Activated T-cell treated with anti-CD3 and anti-CD28 coated beads, Interleukin-2, amount 50 U/mL, for 4 hours (primary cell): Measurements from ENCODE around the gene SPINT3. TPM values are rescaled to one million over a fixed set of nuclear protein-coding genes. Genes with fewer than 3 reads are reported as not detected.
"Not testable (repeated sequence)": the region's sequence is repeated elsewhere in the genome, so short reads cannot be mapped to it uniquely, and the experiment has no call there.

Experiments
- ATAC-seq, 2 donors: fragments of 200-7000 bp; cut with Tn5 transposase; one replicate each; pipeline ENCODE4 v1.10.0; 2021
- DNase-seq: peaks from one replicate; pipeline ENCODE4 v3.0.0-alpha.2; 2020
- H3K27me3 Mint-ChIP-seq: one replicate; pipeline ENCODE4 v1.8.0; 2021; ENCODE audit warnings: low read depth, mixed read lengths
- H3K36me3 Mint-ChIP-seq: one replicate; pipeline ENCODE4 v1.8.0; 2022; ENCODE audit warnings: mixed read lengths; ENCODE audit not compliant: insufficient read depth
- H3K4me1 Mint-ChIP-seq: one replicate; pipeline ENCODE4 v1.8.0; 2021; ENCODE audit warnings: low read depth, mixed read lengths
- H3K4me3 Mint-ChIP-seq: one replicate; pipeline ENCODE4 v1.8.0; 2021; ENCODE audit warnings: mild to moderate bottlenecking, moderate library complexity, mixed read lengths
- H3K9me3 Mint-ChIP-seq: one replicate; pipeline ENCODE4 v1.8.0; 2021; ENCODE audit warnings: mixed read lengths
- total RNA-seq, 3 donors: library from RNA; stranded (reverse); gene quantifications; one replicate each; pipeline ENCODE4 v1.2.1, GENCODE V29; 2021

Gene SPINT3
- total RNA-seq, 3 donors from 2014 or later: not detected

DNA sequence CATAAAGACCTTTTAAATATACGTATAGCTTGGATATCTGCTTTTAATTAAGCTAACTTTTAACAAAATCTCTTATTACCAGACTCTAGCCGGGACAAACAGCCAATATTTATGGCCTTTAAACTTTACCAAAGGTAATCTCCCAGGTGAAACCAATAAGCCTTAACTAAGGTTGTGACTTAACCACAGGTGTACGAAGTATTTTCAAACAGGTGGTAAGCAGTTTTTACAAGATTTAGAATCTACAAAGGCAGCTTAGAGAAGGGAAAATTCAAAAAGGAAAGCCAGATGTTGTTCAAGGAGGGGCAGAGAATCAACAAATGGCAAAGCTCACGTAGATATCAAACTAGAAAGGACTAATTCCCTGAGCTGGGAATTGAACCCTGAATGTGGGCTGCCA is 30.0 kb downstream of the SPINT3 start:
- Mint-ChIP-seq H3K4me1 (no peaks in the 10 kb centered on the region), H3K36me3 (no peaks in the 10 kb centered on the region), H3K27me3 (peaks cover 41% of the 10 kb centered on the region), H3K9me3 (no peaks in the 10 kb centered on the region), H3K4me3 (no peak overlapping the region)
- no peak for DNase-seq
- ATAC-seq: no peak

DNA sequence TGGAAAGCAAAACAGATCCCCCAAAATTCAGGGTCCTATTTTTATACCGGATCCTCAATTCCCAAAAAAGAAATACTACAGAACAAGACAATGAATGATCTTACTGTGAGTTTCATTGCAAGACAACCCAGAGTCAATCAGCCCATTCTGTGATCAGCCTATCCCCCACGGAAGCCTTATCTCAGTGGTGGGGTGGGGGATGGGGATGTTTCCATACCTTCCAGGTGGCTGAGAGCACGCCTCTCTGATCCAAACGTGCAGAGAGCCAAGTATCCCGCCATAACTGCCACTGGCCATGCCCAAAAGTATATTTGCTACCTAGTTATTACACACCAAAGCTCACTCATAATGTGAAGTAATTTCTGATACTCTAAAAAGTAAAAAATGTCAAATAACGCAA is 30.7 kb downstream of the SPINT3 start:
- H3K4me3 Mint-ChIP-seq: no peak overlapping the region
- H3K36me3 Mint-ChIP-seq: no peaks in the 10 kb centered on the region
- H3K9me3 Mint-ChIP-seq: no peaks in the 10 kb centered on the region
- H3K4me1 Mint-ChIP-seq: no peaks in the 10 kb centered on the region
- no peak for DNase-seq
- ATAC-seq: no peak
- peaks cover 46% of the 10 kb centered on the region for H3K27me3 Mint-ChIP-seq

DNA sequence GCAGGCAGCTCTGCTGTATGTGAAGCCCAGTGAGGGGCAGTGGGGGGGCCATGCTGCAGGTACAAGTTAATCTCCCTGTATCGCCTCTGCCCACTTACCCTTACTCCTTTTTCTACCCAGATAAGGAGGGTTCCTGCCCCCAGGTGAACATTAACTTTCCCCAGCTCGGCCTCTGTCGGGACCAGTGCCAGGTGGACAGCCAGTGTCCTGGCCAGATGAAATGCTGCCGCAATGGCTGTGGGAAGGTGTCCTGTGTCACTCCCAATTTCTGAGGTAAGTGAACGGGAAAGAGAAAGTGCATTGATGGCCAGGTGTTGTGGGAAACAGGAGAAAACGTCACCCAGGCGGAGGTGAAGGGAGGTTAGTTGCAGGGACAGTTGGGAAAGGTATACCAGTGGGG is 35.6 kb downstream of the SPINT3 start:
- no peak for ATAC-seq
- no peaks in the 10 kb centered on the region for H3K4me1 Mint-ChIP-seq
- no peak overlapping the region for H3K4me3 Mint-ChIP-seq
- peaks cover 39% of the 10 kb centered on the region for H3K27me3 Mint-ChIP-seq
- H3K9me3 Mint-ChIP-seq: no peaks in the 10 kb centered on the region
- DNase-seq: no peak
- no peaks in the 10 kb centered on the region for H3K36me3 Mint-ChIP-seq

DNA sequence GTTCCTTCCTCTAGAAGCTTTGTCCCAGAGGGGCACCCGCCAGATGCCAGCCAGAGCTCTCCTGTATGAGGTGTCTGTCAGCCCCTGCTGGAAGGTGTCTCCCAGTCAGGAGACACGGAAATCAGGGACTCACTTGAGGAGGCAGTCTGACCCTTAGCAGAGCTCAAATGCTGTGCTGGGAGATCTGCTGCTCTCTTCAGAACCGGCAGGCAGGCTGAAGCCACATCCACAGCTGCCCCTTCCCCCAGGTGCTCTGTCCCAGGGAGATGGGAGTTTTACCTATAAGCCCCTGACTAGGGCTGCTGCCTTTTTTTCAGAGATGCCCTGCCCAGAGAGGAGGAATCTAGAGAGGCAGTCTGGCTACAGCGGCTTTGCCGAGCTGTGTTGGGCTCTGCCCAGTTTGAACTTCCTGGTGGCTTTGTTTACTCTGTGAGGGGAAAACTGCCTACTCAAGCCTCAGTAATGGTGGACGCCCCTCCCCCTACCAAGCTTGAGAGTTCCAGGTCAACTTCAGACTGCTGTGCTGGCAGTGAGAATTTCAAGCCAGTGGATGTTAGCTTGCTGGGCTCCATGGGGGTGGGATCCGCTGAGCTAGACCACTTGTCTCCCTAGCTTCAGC is 37.8 kb downstream of the SPINT3 start:
- not testable (repeated sequence) for ATAC-seq, H3K9me3 Mint-ChIP-seq, H3K36me3 Mint-ChIP-seq, H3K4me1 Mint-ChIP-seq, DNase-seq, H3K4me3 Mint-ChIP-seq
- peaks cover 31% of the 10 kb centered on the region for H3K27me3 Mint-ChIP-seq

DNA sequence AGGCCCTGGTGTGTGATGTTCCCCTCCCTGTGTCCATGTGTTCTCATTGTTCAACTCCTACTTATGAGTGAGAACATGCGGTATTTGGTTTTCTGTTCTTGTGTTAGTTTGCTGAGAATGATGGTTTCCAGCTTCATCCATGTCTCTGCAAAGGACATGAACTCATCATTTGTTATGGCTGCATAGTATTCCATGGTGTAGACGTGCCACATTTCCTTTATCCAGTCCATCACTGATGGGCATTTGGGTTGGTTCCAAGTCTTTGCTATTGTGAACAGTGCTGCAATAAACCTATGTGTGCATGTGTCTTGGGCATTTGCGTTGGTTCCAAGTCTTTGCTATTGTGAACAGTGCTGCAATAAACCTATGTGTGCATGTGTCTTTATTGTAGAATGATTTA is 43.1 kb downstream of the SPINT3 start:
- H3K27me3 Mint-ChIP-seq: peaks cover 28% of the 10 kb centered on the region
- H3K36me3 Mint-ChIP-seq, H3K4me1 Mint-ChIP-seq, H3K4me3 Mint-ChIP-seq, DNase-seq, H3K9me3 Mint-ChIP-seq, ATAC-seq: not testable (repeated sequence)

DNA sequence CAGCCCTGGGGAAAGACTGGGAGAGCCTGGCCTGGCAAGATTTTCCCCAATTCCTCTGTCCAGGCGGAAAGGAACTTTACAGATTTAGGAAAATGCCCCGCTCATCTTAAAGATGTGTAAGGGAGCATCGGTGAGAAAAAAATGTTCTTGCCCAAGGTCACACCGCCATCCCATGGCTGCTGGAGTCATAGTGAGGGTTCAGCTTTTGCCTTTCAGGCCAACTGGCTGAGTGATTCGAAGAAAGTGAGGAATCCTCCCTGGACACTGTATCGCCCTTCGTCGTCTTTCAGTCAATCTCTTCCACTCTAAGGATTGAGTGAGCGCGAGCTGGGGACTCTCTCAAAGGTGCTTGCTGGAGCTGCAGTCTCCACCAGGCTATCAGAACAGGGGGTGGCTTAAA is 44.5 kb downstream of the SPINT3 start:
- no peak for ATAC-seq
- H3K9me3 Mint-ChIP-seq: no peaks in the 10 kb centered on the region
- no peak for DNase-seq
- H3K4me3 Mint-ChIP-seq: peak overlapping the region; percentile 50
- peaks cover 34% of the 10 kb centered on the region for H3K27me3 Mint-ChIP-seq
- H3K4me1 Mint-ChIP-seq: peaks cover 6% of the 10 kb centered on the region
- no peaks in the 10 kb centered on the region for H3K36me3 Mint-ChIP-seq

DNA sequence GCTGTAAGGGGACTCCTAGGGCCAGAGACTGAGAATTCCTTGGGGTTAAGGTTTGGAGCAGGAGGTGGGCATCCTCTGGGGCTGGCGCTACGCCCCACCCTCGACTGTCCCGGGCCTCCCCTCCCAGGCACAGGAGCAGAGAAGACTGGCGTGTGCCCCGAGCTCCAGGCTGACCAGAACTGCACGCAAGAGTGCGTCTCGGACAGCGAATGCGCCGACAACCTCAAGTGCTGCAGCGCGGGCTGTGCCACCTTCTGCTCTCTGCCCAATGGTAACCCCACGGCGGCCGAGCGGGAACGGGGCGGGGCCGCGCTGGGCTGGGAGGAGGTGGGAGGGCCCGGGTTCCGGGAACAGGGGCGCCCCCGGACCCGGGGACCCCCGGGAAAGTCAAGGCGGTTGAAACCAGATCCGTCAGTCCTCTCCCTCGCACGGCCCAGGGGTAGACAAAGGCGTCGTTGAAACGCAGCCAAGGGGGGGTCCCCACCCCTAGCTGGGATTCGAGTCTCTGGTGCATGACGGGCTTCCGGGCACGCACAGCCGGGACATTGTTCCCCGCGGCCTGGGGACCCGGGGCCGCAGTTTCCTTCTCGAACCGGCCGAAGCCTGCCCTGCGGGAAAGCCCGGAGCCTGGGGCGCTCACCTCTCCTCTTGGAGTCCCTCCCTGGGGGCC is 45.0 kb downstream of the SPINT3 start:
- peak overlapping the region; percentile 64 for H3K4me3 Mint-ChIP-seq
- peaks cover 35% of the 10 kb centered on the region for H3K27me3 Mint-ChIP-seq
- H3K4me1 Mint-ChIP-seq: peaks cover 6% of the 10 kb centered on the region
- ATAC-seq: peak; percentile 71 to 78
- H3K9me3 Mint-ChIP-seq: no peaks in the 10 kb centered on the region
- DNase-seq: no peak
- no peaks in the 10 kb centered on the region for H3K36me3 Mint-ChIP-seq

DNA sequence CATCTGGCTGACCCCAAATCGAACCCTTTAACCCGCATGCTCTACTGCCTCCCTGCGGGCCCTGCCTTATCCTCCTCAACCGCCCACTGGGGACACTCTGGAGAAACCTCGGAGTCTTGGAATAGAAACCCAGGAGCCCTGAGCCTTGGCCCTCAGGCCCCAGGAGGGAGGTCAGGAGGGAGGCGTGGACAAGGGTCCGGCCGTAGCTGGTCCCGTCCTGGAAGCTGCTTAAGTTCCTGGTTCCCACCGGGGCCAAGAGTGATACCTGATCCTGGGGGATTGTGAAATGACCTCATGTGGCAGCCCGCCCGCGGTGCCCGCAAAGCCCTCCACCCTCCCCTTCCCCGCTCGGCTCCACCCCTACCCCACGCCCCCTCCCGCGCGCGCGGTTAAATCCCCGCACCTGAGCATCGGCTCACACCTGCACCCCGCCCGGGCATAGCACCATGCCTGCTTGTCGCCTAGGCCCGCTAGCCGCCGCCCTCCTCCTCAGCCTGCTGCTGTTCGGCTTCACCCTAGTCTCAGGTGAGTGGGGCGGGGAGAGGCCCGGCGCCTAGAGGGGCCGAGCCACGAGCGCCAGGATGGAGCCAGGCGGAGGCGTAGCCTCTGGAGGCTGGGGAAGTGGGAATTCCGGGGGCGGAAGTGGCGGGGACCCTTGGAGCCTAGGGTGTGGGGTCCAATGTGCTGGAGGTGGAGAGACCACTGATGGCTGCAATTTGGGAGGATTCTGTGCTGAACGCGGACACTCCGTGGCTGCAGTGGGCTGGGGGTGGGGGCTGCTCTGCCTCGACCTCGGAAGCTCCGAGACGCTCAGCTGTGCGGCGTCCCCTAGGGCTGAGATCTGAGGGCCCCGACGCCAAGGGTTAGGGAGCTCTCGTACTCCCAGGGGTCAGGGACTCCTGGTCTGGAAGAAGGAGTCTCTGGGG is 45.8 kb downstream of the SPINT3 start, which contains the start of gene WFDC2:
WFDC2 (plus strand) TSS at position 418 of the 926 bp plus-strand sequence; CDS start at position 447, 29 bp downstream.
- no peak for DNase-seq
- peak; percentile 38 to 39 for ATAC-seq
- Mint-ChIP-seq H3K27me3 (peaks cover 36% of the 10 kb centered on the region), H3K4me1 (peaks cover 6% of the 10 kb centered on the region), H3K4me3 (peak within 1 kb of the TSS; percentile 64), H3K36me3 (no peaks in the 10 kb centered on the region), H3K9me3 (no peaks in the 10 kb centered on the region)

DNA sequence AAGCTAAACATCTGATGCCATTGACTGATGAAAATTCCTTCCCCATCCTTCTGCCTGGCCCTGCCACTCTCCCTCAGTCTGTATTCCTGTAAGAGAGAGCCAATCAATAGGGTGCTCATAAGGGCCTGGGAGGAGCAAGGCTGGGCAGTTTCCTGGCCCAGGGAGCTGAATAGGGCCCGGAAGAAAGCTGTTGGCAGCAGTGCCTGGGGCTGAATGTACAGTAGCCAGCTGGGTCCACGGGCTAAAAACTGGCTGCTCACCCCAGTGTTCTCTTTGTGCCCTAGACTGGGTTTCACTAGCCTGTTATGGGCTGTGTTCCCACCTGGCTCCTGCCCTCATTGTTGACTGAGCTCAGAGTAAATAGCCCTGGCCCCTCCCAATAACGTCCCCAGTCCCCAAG is 47.6 kb downstream of the SPINT3 start:
- Mint-ChIP-seq H3K9me3 (no peaks in the 10 kb centered on the region), H3K27me3 (peaks cover 36% of the 10 kb centered on the region), H3K36me3 (no peaks in the 10 kb centered on the region), H3K4me3 (no peak overlapping the region), H3K4me1 (peaks cover 6% of the 10 kb centered on the region)
- ATAC-seq (no peak), DNase-seq (no peak)

DNA sequence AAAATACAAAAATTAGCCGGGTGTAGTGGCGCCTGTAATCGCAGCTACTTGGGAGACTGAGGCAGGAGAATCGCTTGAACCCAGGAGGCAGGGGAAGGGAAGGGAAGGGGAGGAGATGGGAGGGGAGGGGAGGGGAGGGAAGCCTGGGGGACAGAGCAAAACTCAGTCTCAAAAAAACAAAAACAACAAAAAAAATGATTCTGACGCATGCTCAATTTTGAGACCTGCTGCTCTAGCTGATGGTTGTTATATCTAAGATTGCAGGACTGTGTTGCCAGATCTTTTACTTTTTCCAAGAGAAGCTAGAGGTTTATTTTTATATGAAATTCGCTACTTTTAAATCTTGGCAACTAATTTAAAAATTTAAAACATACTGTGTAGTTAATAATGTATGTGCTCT is 48.2 kb downstream of the SPINT3 start:
- Mint-ChIP-seq H3K4me1 (peaks cover 6% of the 10 kb centered on the region), H3K4me3 (no peak overlapping the region), H3K36me3 (no peaks in the 10 kb centered on the region), H3K9me3 (no peaks in the 10 kb centered on the region), H3K27me3 (peaks cover 36% of the 10 kb centered on the region)
- DNase-seq (no peak), ATAC-seq (no peak)

DNA sequence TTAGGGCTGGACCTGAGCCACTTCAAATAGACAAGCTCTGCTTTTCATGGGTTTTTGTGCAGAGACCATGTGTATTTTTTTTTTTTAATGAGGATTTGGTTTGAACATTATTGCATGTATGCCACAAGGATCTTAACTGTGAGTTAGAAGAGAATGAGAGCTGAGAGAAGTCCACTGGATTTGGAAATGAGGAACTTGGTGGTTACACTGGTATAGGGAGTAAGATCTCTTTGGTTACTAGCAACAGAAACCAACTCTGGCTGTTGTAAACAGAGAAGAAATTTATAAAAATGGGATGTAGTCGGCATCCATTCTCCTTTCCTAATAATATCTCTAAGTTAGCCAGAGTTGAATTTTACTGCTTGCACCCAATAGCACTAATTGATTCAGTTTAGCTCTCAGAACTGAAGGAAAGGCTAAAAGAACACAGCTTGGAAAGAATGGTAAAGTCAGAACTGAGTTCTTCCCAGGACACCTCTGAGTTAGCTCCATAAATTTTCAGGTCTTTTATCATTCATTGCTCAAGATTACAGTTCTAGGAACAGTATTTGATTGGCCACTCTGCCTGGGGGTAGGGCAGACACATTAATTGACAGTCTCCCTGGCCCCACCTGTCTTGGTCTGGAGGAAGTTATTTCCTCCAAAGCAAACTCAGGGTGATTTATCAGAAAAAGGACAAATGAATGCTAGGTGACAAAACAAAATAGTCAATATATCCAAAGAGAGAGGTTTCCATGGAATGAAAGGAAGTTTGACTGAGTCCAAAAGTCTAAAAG is 49.7 kb downstream of the SPINT3 start:
- H3K4me1 Mint-ChIP-seq: peaks cover 1% of the 10 kb centered on the region
- H3K4me3 Mint-ChIP-seq: no peak overlapping the region
- H3K9me3 Mint-ChIP-seq: no peaks in the 10 kb centered on the region
- no peaks in the 10 kb centered on the region for H3K36me3 Mint-ChIP-seq
- H3K27me3 Mint-ChIP-seq: peaks cover 36% of the 10 kb centered on the region
- no peak for DNase-seq
- ATAC-seq: no peak

DNA sequence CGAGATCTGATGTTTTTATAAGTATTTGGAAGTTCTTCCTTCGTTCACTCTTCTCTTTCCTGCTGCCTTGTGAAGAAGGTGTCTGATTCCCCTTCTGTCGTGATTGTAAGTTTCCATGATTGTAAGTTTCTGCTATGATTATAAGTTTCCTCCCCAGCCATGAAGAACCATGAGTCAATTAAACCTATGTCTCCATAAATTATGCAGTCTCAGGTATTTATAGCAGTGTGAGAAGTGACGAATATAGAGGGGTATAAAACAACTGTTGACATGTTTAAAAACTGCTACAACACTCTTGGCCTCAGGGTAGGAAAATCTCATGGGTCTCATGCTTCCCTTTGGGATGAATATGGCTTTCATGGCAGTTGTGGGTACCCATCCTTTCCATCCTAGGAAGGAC is 51.7 kb downstream of the SPINT3 start:
- Mint-ChIP-seq H3K9me3 (no peaks in the 10 kb centered on the region), H3K4me1 (no peaks in the 10 kb centered on the region), H3K4me3 (no peak overlapping the region), H3K27me3 (peaks cover 21% of the 10 kb centered on the region), H3K36me3 (no peaks in the 10 kb centered on the region)
- ATAC-seq (peak in 1 of 2 donors; percentile 55), DNase-seq (no peak)

DNA sequence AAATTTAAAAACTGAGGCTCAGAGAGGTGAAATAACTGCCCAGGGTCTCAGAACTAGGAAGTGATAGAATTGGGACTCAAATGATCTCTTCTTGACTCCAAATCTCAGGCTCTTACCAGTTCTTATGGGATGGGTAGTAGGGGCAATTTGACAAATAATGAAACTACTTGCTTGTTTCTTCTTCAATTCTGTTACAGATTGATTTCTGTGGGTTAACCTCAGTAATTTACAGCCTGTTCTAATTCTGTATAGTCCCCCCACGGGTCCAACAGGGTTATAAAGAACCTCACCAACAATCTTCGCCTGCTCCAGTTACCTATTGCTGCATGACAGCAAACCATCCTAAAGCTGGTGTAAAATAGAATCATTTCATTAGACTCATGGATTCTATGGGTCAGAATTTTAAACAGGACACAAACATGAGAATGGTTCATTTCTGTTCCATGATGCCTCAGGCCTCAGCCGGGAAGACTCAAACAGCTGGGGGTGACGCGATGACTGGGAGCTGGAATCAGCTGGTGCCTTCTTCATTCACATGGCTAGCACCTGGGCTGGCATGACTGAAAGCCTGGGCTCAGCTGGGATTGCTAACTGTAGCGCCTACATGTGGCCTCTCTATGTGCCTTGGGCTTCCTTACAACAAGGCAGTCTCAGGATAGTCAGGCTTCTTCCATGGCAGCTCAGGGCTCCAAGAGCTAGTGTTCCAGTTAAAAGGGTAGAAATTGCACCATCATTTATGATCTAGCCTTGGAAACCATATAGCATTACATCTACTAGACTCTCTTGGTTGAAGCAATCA is 52.5 kb downstream of the SPINT3 start:
- ATAC-seq (no peak), DNase-seq (no peak)
- no peak overlapping the region for H3K4me3 Mint-ChIP-seq
- H3K27me3 Mint-ChIP-seq: peaks cover 13% of the 10 kb centered on the region
- H3K9me3 Mint-ChIP-seq: no peaks in the 10 kb centered on the region
- H3K4me1 Mint-ChIP-seq: no peaks in the 10 kb centered on the region
- no peaks in the 10 kb centered on the region for H3K36me3 Mint-ChIP-seq
